Measurements from ENCODE around the gene CYP8B1. TPM values are rescaled to one million over a fixed set of nuclear protein-coding genes. Genes with fewer than 3 reads are reported as not detected.

CYP8B1 gene
- polyA plus RNA-seq, 3 donors, result 0.01 TPM; not detected in 2

GRCh38 chr3:42880601-42881451, 5.1 kb upstream of the CYP8B1 start:
- Mint-ChIP-seq H3K4me3 (peak overlapping the region; percentile 74 to 91), H3K9me3 (no peaks in the 10 kb centered on the region), H3K27me3 (ENCODE audit: low read depth in 3 of 3) (peaks cover 6 to 9% (median 6%) of the 10 kb centered on the region in 3 donors), H3K4me1 (peaks cover 10% of the 10 kb centered on the region), H3K36me3 (peaks cover 0 to 2% of the 10 kb centered on the region in 2 donors), H3K27ac (peak overlapping the region in 4 of 7 donors; percentile 40 to 71 (median 68))
- H3K9ac ChIP-seq (ENCODE audit: insufficient read depth, low read length, poor library complexity, severe bottlenecking), result peak overlapping the region; percentile 65
- H3K36me3 ChIP-seq (replicated peaks in 1 of 2; ENCODE audit: control insufficient read depth in 1 of 2, insufficient read depth in 2 of 2, low read length in 2 of 2), result no peaks in the 10 kb centered on the region
- H3K27me3 ChIP-seq (ENCODE audit: control insufficient read depth in 2 of 2, insufficient read depth in 2 of 2, low read length in 2 of 2), result peaks cover 0 to 10% of the 10 kb centered on the region in 2 donors
- intact Hi-C loops (cut with micrococcal nuclease), result loop anchor here (2.0 to 5.0 kb wide), 3 partner anchors 48 to 99 kb away; no protein-coding TSS in a partner anchor
- peak overlapping the region; percentile 38 to 76 (median 68) for H3K4me3 ChIP-seq (replicated peaks in 1 of 3; ENCODE audit: low read depth in 2 of 3, low read length in 3 of 3)
- no peaks in the 10 kb centered on the region for H4K20me1 ChIP-seq (ENCODE audit: insufficient read depth, low read length)
- H3K4me2 ChIP-seq (replicated peaks; ENCODE audit: extremely low read depth, low read length, poor library complexity, severe bottlenecking), result peak overlapping the region; percentile 84
- DNase-seq, result peak; percentile 77 to 84 (median 80)
- peak overlapping the region; percentile 92 for H2AFZ ChIP-seq (ENCODE audit: insufficient read depth, low read depth, low read length, poor library complexity, severe bottlenecking)
- peak overlapping the region in 1 of 2 donors; percentile 19 for H3K27ac ChIP-seq (ENCODE audit: low read depth in 1 of 2, low read length in 2 of 2)
- TF ChIP-seq CTCF (IDR thresholded peaks at IDR 0.05), result peak; percentile 86
- 3% methylated on average over 46 of the region's 61 CpGs for WGBS (ENCODE audit: insufficient coverage)
- peaks cover 13 to 14% of the 10 kb centered on the region in 2 donors for H3K4me1 ChIP-seq (ENCODE audit: control insufficient read depth in 1 of 2, insufficient read depth in 2 of 2, low read length in 2 of 2)
- no peaks in the 10 kb centered on the region for H3K79me2 ChIP-seq (ENCODE audit: insufficient read depth, low read length)
- H3K9me3 ChIP-seq (replicated peaks in 1 of 2; ENCODE audit: control insufficient read depth in 1 of 2, insufficient read depth in 1 of 2, low read length in 2 of 2), result no peaks in the 10 kb centered on the region

- peak overlapping the region; percentile 84 for H3K4me2 ChIP-seq (replicated peaks; ENCODE audit: extremely low read depth, low read length, poor library complexity, severe bottlenecking)
- intact Hi-C loops (cut with micrococcal nuclease), result loop anchor here (2.0 to 5.0 kb wide), 3 partner anchors 47 to 98 kb away; no protein-coding TSS in a partner anchor
These were observed 4.5 kb upstream of the CYP8B1 start for GRCh38 chr3:42880183-42880582.

More at GRCh38 chr3:42880183-42880582, 4.5 kb upstream of the CYP8B1 start:
- Mint-ChIP-seq H3K4me1 (peaks cover 10% of the 10 kb centered on the region), H3K36me3 (peaks cover 0 to 2% of the 10 kb centered on the region in 2 donors), H3K27me3 (ENCODE audit: low read depth in 3 of 3) (peaks cover 6 to 9% (median 7%) of the 10 kb centered on the region in 3 donors), H3K9me3 (no peaks in the 10 kb centered on the region), H3K4me3 (peak overlapping the region; percentile 74 to 91), H3K27ac (peak overlapping the region in 1 of 7 donors; percentile 40)
- DNase-seq, result no peak
- H3K4me3 ChIP-seq (replicated peaks in 1 of 3; ENCODE audit: low read depth in 2 of 3, low read length in 3 of 3), result peak overlapping the region in 1 of 3 experiments; percentile 76
- H4K20me1 ChIP-seq (ENCODE audit: insufficient read depth, low read length), result no peaks in the 10 kb centered on the region
- H3K9me3 ChIP-seq (replicated peaks in 1 of 2; ENCODE audit: control insufficient read depth in 1 of 2, insufficient read depth in 1 of 2, low read length in 2 of 2), result no peaks in the 10 kb centered on the region
- TF ChIP-seq CTCF (IDR thresholded peaks at IDR 0.05), result no peak
- no peaks in the 10 kb centered on the region for H3K79me2 ChIP-seq (ENCODE audit: insufficient read depth, low read length)
- H3K9ac ChIP-seq (ENCODE audit: insufficient read depth, low read length, poor library complexity, severe bottlenecking), result peak overlapping the region; percentile 65
- H3K27me3 ChIP-seq (ENCODE audit: control insufficient read depth in 2 of 2, insufficient read depth in 2 of 2, low read length in 2 of 2), result peaks cover 0 to 10% of the 10 kb centered on the region in 2 donors
- H3K36me3 ChIP-seq (replicated peaks in 1 of 2; ENCODE audit: control insufficient read depth in 1 of 2, insufficient read depth in 2 of 2, low read length in 2 of 2), result no peaks in the 10 kb centered on the region
- H3K4me1 ChIP-seq (ENCODE audit: control insufficient read depth in 1 of 2, insufficient read depth in 2 of 2, low read length in 2 of 2), result peaks cover 13 to 14% of the 10 kb centered on the region in 2 donors
- H2AFZ ChIP-seq (ENCODE audit: insufficient read depth, low read depth, low read length, poor library complexity, severe bottlenecking), result peak overlapping the region; percentile 92
- no peak overlapping the region for H3K27ac ChIP-seq (ENCODE audit: low read depth in 1 of 2, low read length in 2 of 2)
- WGBS (ENCODE audit: insufficient coverage), result 79% methylated on average over 4 of the region's 9 CpGs
